Measurements from ENCODE around the gene USP50.

DNA sequence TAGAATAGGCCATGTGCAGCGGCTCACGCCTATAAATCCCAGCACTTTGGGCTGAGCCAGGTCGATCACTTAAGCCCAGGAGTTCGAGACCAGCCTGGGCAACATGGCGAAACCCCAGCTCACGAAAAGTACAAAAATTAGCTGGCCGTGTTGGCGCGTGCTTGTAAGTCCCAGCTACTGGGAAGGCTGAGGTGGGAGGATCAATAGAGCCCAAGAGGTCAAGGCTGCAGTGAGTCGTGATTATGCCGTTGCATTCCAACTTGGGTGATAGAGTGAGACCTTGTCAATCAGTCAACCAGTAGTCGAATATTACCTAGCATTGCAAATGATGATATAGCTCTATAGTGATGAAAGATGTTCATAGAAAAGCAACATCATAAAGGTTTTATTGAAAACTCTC, 70.3 kb downstream of the USP50 start:
- TF ChIP-seq, protein P1, sequence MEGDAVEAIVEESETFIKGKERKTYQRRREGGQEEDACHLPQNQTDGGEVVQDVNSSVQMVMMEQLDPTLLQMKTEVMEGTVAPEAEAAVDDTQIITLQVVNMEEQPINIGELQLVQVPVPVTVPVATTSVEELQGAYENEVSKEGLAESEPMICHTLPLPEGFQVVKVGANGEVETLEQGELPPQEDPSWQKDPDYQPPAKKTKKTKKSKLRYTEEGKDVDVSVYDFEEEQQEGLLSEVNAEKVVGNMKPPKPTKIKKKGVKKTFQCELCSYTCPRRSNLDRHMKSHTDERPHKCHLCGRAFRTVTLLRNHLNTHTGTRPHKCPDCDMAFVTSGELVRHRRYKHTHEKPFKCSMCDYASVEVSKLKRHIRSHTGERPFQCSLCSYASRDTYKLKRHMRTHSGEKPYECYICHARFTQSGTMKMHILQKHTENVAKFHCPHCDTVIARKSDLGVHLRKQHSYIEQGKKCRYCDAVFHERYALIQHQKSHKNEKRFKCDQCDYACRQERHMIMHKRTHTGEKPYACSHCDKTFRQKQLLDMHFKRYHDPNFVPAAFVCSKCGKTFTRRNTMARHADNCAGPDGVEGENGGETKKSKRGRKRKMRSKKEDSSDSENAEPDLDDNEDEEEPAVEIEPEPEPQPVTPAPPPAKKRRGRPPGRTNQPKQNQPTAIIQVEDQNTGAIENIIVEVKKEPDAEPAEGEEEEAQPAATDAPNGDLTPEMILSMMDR (conservative IDR thresholded peaks at IDR 0.05; ENCODE audit: low read depth, low read length) = no peak
- TF ChIP-seq EZH2 (IDR thresholded peaks at IDR 0.05; ENCODE audit: borderline replicate concordance, low read depth, low read length, poor library complexity, severe bottlenecking) = no peak
